NCI-H1436 treated with DMSO at 0.1 percent for 48 hours (cell line): ENCODE results near the gene ADGRL2.

ENCODE experiments used
- DNase-seq: peaks from one replicate; lab custom pipeline; 2025; lab: John Stamatoyannopoulos, UW

Gene ADGRL2

GRCh38 chr1:81907575-81907974 is 106.8 kb downstream of the ADGRL2 start:
- DNase-seq: no peak

GRCh38 chr1:81912383-81912782 is 111.6 kb downstream of the ADGRL2 start:
- no peak for DNase-seq

GRCh38 chr1:81915937-81916336 is 115.2 kb downstream of the ADGRL2 start:
- DNase-seq: peak; percentile 49

GRCh38 chr1:81920245-81920740 is 119.6 kb downstream of the ADGRL2 start:
- DNase-seq: no peak

- DNase-seq: no peak
Observed at GRCh38 chr1:81920886-81921285, 120.2 kb downstream of the ADGRL2 start.

- no peak for DNase-seq
Observed at GRCh38 chr1:81921344-81921743, 120.6 kb downstream of the ADGRL2 start.

GRCh38 chr1:81921851-81922462 is 121.2 kb downstream of the ADGRL2 start:
- DNase-seq: no peak

GRCh38 chr1:81922955-81923354 is 122.2 kb downstream of the ADGRL2 start:
- DNase-seq: no peak

GRCh38 chr1:81929106-81929505 is 128.4 kb downstream of the ADGRL2 start:
- DNase-seq: no peak

GRCh38 chr1:81936853-81937252 is 136.1 kb downstream of the ADGRL2 start:
- DNase-seq: no peak

- DNase-seq: no peak
Observed at GRCh38 chr1:81937791-81938450, 137.2 kb downstream of the ADGRL2 start.

- DNase-seq: no peak
Observed at GRCh38 chr1:81948495-81948894, 147.8 kb downstream of the ADGRL2 start.

- DNase-seq: no peak
Observed at GRCh38 chr1:81949421-81949820, 148.7 kb downstream of the ADGRL2 start.

GRCh38 chr1:81950037-81950436 is 149.3 kb downstream of the ADGRL2 start:
- DNase-seq: no peak

- DNase-seq: no peak
Observed at GRCh38 chr1:81950591-81951244, 150.0 kb downstream of the ADGRL2 start.

- peak; percentile 78 for DNase-seq
Observed at GRCh38 chr1:81954534-81955020, 153.8 kb downstream of the ADGRL2 start.

GRCh38 chr1:81967951-81968350 is 167.2 kb downstream of the ADGRL2 start:
- peak; percentile 91 for DNase-seq

GRCh38 chr1:81970416-81970815 is 169.7 kb downstream of the ADGRL2 start:
- DNase-seq: no peak

- no peak for DNase-seq
Observed at GRCh38 chr1:81974222-81974841, 173.6 kb downstream of the ADGRL2 start.

- no peak for DNase-seq
Observed at GRCh38 chr1:81974883-81975555, 174.3 kb downstream of the ADGRL2 start.

- no peak for DNase-seq
Observed at GRCh38 chr1:81976539-81976938, 175.8 kb downstream of the ADGRL2 start.

GRCh38 chr1:81978945-81979344 is 178.2 kb downstream of the ADGRL2 start:
- no peak for DNase-seq
